Peyer's patch (tissue), 4 donors: ENCODE results near the gene DAAM1. TPM values are rescaled to one million over a fixed set of nuclear protein-coding genes. Genes with fewer than 3 reads are reported as not detected.
A peak's percentile ranks its signal among the peaks of the same experiment; 100 is the strongest.

Source experiments
- DNase-seq, 3 donors: peaks; one replicate each; pipeline ENCODE4 v3.0.0-alpha.2; 2017 to 2019
- H3K27ac ChIP-seq, 4 donors: fragments of 200-600 bp; sonication (generic); one replicate each; pipeline ENCODE4 v1.5.1; 2016 to 2019
- H3K27me3 ChIP-seq, 2 donors: fragments of 200-600 bp; sonication (generic); one replicate each; pipeline ENCODE4 v1.5.1; 2019
- H3K36me3 ChIP-seq, 3 donors: fragments of 200-600 bp; sonication (generic); one replicate each; pipeline ENCODE4 v1.5.1; 2016 to 2019
- H3K4me1 ChIP-seq, 4 donors: fragments of 200-600 bp; sonication (generic); one replicate each; pipeline ENCODE4 v1.5.1; 2016 to 2019
- H3K4me3 ChIP-seq, 4 donors: fragments of 200-600 bp; sonication (generic); 1 replicate in 3 of 4; 2 replicates in 1 of 4; pipeline ENCODE4 v1.5.1; 2016 to 2019; ENCODE audit warnings: mild to moderate bottlenecking in 1 of 4
- H3K9me3 ChIP-seq, 4 donors: fragments of 200-600 bp; sonication (generic); one replicate each; pipeline ENCODE4 v1.5.1; 2016 to 2019; ENCODE audit warnings: mild to moderate bottlenecking in 1 of 4
- CTCF ChIP-seq, 6 experiments: fragments of 450-650 bp in 4 of 6; fragments of 200-600 bp in 2 of 6; sonication (generic) in 1 of 6; IDR thresholded peaks; one replicate each; pipeline ENCODE4 v1.5.1; 2017 to 2019; ENCODE audit warnings: antibody characterized with exemption in 6 of 6, mild to moderate bottlenecking in 3 of 6, moderate library complexity in 1 of 6
- POLR2A ChIP-seq, 2 donors: fragments of 450-650 bp; IDR thresholded peaks; one replicate each; pipeline ENCODE4 v1.5.1; 2017; ENCODE audit warnings: antibody characterized with exemption in 2 of 2, mild to moderate bottlenecking in 2 of 2, moderate library complexity in 2 of 2
- total RNA-seq, 4 donors: library from RNA; depleted of rRNA; stranded (reverse); fragments of >200 nt; gene quantifications; one replicate each; pipeline ENCODE4 v1.1.0, GENCODE V29; 2016

DAAM1 gene
- total RNA-seq, 4 donors from 2014 or later: 17.7 to 110 (median 61.7) TPM

GRCh38 chr14:59356767-59357166, 168.3 kb downstream of the DAAM1 start:
- H3K27ac ChIP-seq: peak overlapping the region in 2 of 4 donors; percentile 38 to 54
- peak in 2 of 3 donors; percentile 67 to 69 for DNase-seq

GRCh38 chr14:59358102-59358501, 169.6 kb downstream of the DAAM1 start:
- no peak overlapping the region for H3K4me3 ChIP-seq
- TF ChIP-seq CTCF (IDR thresholded peaks at IDR 0.05): no peak
- no peak for TF ChIP-seq POLR2A (IDR thresholded peaks at IDR 0.05)
- peak overlapping the region in 3 of 4 donors; percentile 11 to 39 (median 29) for H3K27ac ChIP-seq
- DNase-seq: no peak
- H3K9me3 ChIP-seq: no peaks in the 10 kb centered on the region
- H3K36me3 ChIP-seq: peaks cover 0 to 28% (median 0%) of the 10 kb centered on the region in 3 donors
- H3K4me1 ChIP-seq: peaks cover 0 to 30% (median 0%) of the 10 kb centered on the region in 4 donors
- H3K27me3 ChIP-seq: no peaks in the 10 kb centered on the region

More at GRCh38 chr14:59356767-59357166, 168.3 kb downstream of the DAAM1 start:
- Histone ChIP-seq H3K4me3 (no peak overlapping the region), H3K4me1 (peaks cover 0 to 30% (median 0%) of the 10 kb centered on the region in 4 donors), H3K9me3 (no peaks in the 10 kb centered on the region), H3K27me3 (no peaks in the 10 kb centered on the region), H3K36me3 (peaks cover 0 to 28% (median 0%) of the 10 kb centered on the region in 3 donors)
- TF ChIP-seq CTCF (IDR thresholded peaks at IDR 0.05): no peak
- no peak for TF ChIP-seq POLR2A (IDR thresholded peaks at IDR 0.05)

DNA sequence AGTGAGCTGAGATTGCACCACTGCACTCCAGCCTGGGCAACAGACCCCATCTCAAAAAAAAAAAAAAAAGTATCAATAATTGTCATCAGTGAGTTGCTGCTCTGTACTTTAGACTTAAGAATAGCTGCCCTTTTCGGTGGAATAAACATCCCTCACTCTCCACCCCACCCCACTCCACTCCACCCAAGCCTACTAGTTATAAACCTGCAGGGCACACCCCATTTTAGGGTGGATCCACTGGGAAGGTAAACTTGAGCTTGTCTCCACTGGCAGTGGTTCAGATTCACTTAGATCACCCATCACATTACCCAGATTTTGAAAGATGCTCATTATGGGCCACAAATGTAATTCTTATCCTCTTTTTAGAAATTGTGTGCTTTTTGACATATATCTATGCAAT, 170.3 kb downstream of the DAAM1 start:
- Histone ChIP-seq H3K27ac (peak overlapping the region in 1 of 4 donors; percentile 39), H3K9me3 (no peaks in the 10 kb centered on the region), H3K36me3 (peaks cover 0 to 23% (median 0%) of the 10 kb centered on the region in 3 donors), H3K4me1 (peaks cover 0 to 33% (median 0%) of the 10 kb centered on the region in 4 donors), H3K4me3 (no peak overlapping the region), H3K27me3 (no peaks in the 10 kb centered on the region)
- no peak for DNase-seq
- TF ChIP-seq CTCF (IDR thresholded peaks at IDR 0.05) (no peak), POLR2A (IDR thresholded peaks at IDR 0.05) (no peak)

DNA sequence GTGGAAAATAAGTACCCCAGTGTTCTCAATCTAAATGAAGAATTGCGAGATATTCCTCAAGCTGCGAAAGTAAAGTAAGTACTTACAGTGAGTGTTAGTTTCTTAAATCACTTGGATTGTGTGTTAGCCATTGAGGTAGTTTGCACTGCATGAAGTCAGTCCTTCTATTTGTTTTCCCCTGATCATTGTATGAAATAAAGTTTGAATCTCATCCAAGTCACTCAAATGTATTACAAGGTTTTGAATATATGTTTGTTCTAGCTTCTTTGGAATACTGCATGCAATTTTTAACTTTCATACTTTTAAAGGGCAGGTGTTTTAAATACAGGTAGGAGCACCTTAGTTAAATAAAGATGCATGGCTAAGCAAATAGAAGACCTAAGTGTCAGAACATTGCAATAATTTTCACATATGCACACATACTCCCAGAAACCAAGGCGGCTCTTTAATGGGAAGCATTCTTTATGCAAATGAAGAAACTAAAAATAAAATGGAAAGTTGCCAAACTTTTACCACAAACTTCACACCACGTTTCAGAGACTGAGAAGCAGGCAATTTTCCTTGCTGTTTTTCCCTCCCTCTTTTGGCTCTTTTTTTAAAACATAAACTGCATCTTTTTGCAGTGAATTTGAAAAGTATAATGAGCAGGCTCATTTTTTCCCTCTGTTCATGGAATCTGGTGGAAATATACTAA, 171.1 kb downstream of the DAAM1 start:
- H3K27ac ChIP-seq: no peak overlapping the region
- no peak for DNase-seq
- H3K4me1 ChIP-seq: peaks cover 0 to 34% (median 0%) of the 10 kb centered on the region in 4 donors
- no peaks in the 10 kb centered on the region for H3K27me3 ChIP-seq
- TF ChIP-seq CTCF (IDR thresholded peaks at IDR 0.05) (no peak), POLR2A (IDR thresholded peaks at IDR 0.05) (no peak)
- peaks cover 0 to 23% (median 0%) of the 10 kb centered on the region in 3 donors for H3K36me3 ChIP-seq
- no peaks in the 10 kb centered on the region for H3K9me3 ChIP-seq
- H3K4me3 ChIP-seq: no peak overlapping the region

GRCh38 chr14:59360233-59360632, 171.8 kb downstream of the DAAM1 start:
- TF ChIP-seq POLR2A (IDR thresholded peaks at IDR 0.05): no peak
- TF ChIP-seq CTCF (IDR thresholded peaks at IDR 0.05): no peak
- H3K4me3 ChIP-seq: no peak overlapping the region
- H3K9me3 ChIP-seq: no peaks in the 10 kb centered on the region
- no peak for DNase-seq
- H3K36me3 ChIP-seq: peaks cover 0 to 25% (median 0%) of the 10 kb centered on the region in 3 donors
- H3K4me1 ChIP-seq: peaks cover 0 to 34% (median 0%) of the 10 kb centered on the region in 4 donors
- peak overlapping the region in 1 of 4 donors; percentile 70 for H3K27ac ChIP-seq
- no peaks in the 10 kb centered on the region for H3K27me3 ChIP-seq
